ENCODE results near the gene ANO2. TPM values are rescaled to one million over a fixed set of nuclear protein-coding genes. Genes with fewer than 3 reads are reported as not detected.
A peak's percentile ranks its signal among the peaks of the same experiment; 100 is the strongest.

The ANO2 gene
- total and polyA plus RNA-seq, 7 donors, result 1.3 to 9.3 (median 4.2) TPM

- no peak overlapping the region for H3K4me3 ChIP-seq
- H3K27me3 ChIP-seq (ENCODE audit: insufficient read depth in 3 of 3, low read length in 2 of 3), result peaks cover 0 to 4% (median 0%) of the 10 kb centered on the region in 3 donors
- TF ChIP-seq CTCF (IDR thresholded peaks at IDR 0.05), result no peak
- WGBS, 3 donors, result 60 to 70% (median 63%) methylated on average over 4 of the region's 4 CpGs
- intact Hi-C loops (cut with DNase I), result no loop called here
- H3K36me3 ChIP-seq (ENCODE audit: insufficient read depth in 1 of 2, low read depth in 1 of 2), result no peaks in the 10 kb centered on the region
- H3K4me1 ChIP-seq, result no peaks in the 10 kb centered on the region
- no peaks in the 10 kb centered on the region for H3K9me3 ChIP-seq
- H3K27ac ChIP-seq, result no peak overlapping the region
- DNase-seq, result no peak
- no peak for ATAC-seq
Measured at GRCh38 chr12:5875851-5876250, 69.2 kb downstream of the ANO2 start.

GRCh38 chr12:5874514-5874913, 70.5 kb downstream of the ANO2 start:
- H3K4me3 ChIP-seq, result no peak overlapping the region
- H3K4me1 ChIP-seq, result no peaks in the 10 kb centered on the region
- no peak for TF ChIP-seq CTCF (IDR thresholded peaks at IDR 0.05)
- DNase-seq, result no peak
- WGBS, 3 donors, result 81 to 85% (median 84%) methylated on average over 8 of the region's 8 CpGs
- H3K9me3 ChIP-seq, result no peaks in the 10 kb centered on the region
- ATAC-seq, result no peak
- no peak overlapping the region for H3K27ac ChIP-seq
- no peaks in the 10 kb centered on the region for H3K36me3 ChIP-seq (ENCODE audit: insufficient read depth in 1 of 2, low read depth in 1 of 2)
- intact Hi-C loops (cut with DNase I), result no loop called here
- H3K27me3 ChIP-seq (ENCODE audit: insufficient read depth in 3 of 3, low read length in 2 of 3), result peaks cover 0 to 4% (median 0%) of the 10 kb centered on the region in 3 donors

- DNase-seq, result no peak
- Histone ChIP-seq H3K4me1 (no peaks in the 10 kb centered on the region), H3K9me3 (no peaks in the 10 kb centered on the region), H3K27ac (no peak overlapping the region), H3K27me3 (ENCODE audit: insufficient read depth in 3 of 3, low read length in 2 of 3) (peaks cover 0 to 4% (median 0%) of the 10 kb centered on the region in 3 donors), H3K4me3 (no peak overlapping the region), H3K36me3 (ENCODE audit: insufficient read depth in 1 of 2, low read depth in 1 of 2) (no peaks in the 10 kb centered on the region)
- no peak for TF ChIP-seq CTCF (IDR thresholded peaks at IDR 0.05)
- WGBS, 3 donors, result 41 to 56% (median 51%) methylated on average over 10 of the region's 10 CpGs
- peak in 1 of 4 donors; percentile 24 for ATAC-seq
- intact Hi-C loops (cut with DNase I), result no loop called here
Measured at GRCh38 chr12:5873281-5873919, 71.7 kb downstream of the ANO2 start.

- DNase-seq, result no peak
- TF ChIP-seq CTCF (IDR thresholded peaks at IDR 0.05), result no peak
- intact Hi-C loops (cut with DNase I), result no loop called here
- H3K9me3 ChIP-seq, result no peaks in the 10 kb centered on the region
- H3K4me3 ChIP-seq, result no peak overlapping the region
- no peak overlapping the region for H3K27ac ChIP-seq
- H3K27me3 ChIP-seq (ENCODE audit: insufficient read depth in 3 of 3, low read length in 2 of 3), result peaks cover 0 to 4% (median 0%) of the 10 kb centered on the region in 3 donors
- H3K36me3 ChIP-seq (ENCODE audit: insufficient read depth in 1 of 2, low read depth in 1 of 2), result no peaks in the 10 kb centered on the region
- WGBS, 3 donors, result 72 to 77% (median 73%) methylated on average over 4 of the region's 4 CpGs
- ATAC-seq, result no peak
- H3K4me1 ChIP-seq, result no peaks in the 10 kb centered on the region
Measured at GRCh38 chr12:5872745-5873144, 72.3 kb downstream of the ANO2 start.

- Histone ChIP-seq H3K36me3 (ENCODE audit: insufficient read depth in 1 of 2, low read depth in 1 of 2) (no peaks in the 10 kb centered on the region), H3K4me1 (no peaks in the 10 kb centered on the region), H3K27me3 (ENCODE audit: insufficient read depth in 3 of 3, low read length in 2 of 3) (peaks cover 0 to 4% (median 0%) of the 10 kb centered on the region in 3 donors), H3K27ac (no peak overlapping the region), H3K4me3 (no peak overlapping the region), H3K9me3 (no peaks in the 10 kb centered on the region)
- ATAC-seq (no peak), DNase-seq (no peak)
- WGBS, 3 donors, result 73 to 86% (median 74%) methylated on average over 1 of the region's 1 CpG
- intact Hi-C loops (cut with DNase I), result no loop called here
- TF ChIP-seq CTCF (IDR thresholded peaks at IDR 0.05), result no peak
Measured at GRCh38 chr12:5871741-5872140, 73.3 kb downstream of the ANO2 start.
